Colonic mucosa (tissue), 4 donors: ENCODE data around the gene SALL1. TPM values are rescaled to one million over a fixed set of nuclear protein-coding genes. Genes with fewer than 3 reads are reported as not detected.

Experiments
- DNase-seq: peaks from one replicate; pipeline ENCODE4 v3.0.0-alpha.2; 2020
- H3K27ac ChIP-seq: fragments of 200-600 bp; one replicate; pipeline ENCODE4 v1.8.0; 2021
- H3K27me3 ChIP-seq: fragments of 200-600 bp; one replicate; pipeline ENCODE4 v1.8.0; 2021
- H3K36me3 ChIP-seq: fragments of 200-600 bp; one replicate; pipeline ENCODE4 v1.8.0; 2021
- H3K4me1 ChIP-seq: fragments of 200-600 bp; one replicate; pipeline ENCODE4 v1.8.0; 2021; ENCODE audit warnings: mild to moderate bottlenecking
- H3K4me3 ChIP-seq: fragments of 200-600 bp; one replicate; pipeline ENCODE4 v1.8.0; 2021
- H3K9ac ChIP-seq, 2 donors: one replicate each; pipeline ENCODE4 v1.7.0; 2013; ENCODE audit warnings: control low read depth in 2 of 2, low read depth in 2 of 2, low read length in 2 of 2
- H3K9me3 ChIP-seq: fragments of 200-600 bp; one replicate; pipeline ENCODE4 v1.8.0; 2021
- intact Hi-C: fragments of 100-400 bp; cut with DNase I; formaldehyde crosslinking; loops from one replicate; pipeline ENCODE4 v1.14.1; 2022
- total RNA-seq, 2 donors: library from RNA; stranded (reverse); fragmentation: NEBNext Ultra II Directional in 1 of 2; extraction: Animal tissue kit (Norgen Biotek cat#: 25700) in 1 of 2; gene quantifications; one replicate each; pipeline ENCODE4 v1.2.1, GENCODE V29; 2021
- TF ChIP-seq, protein P1 (sequence below): fragments of 200-600 bp; IDR thresholded peaks from one replicate; pipeline ENCODE4 v1.8.0; 2022; ENCODE audit warnings: antibody characterized with exemption, mild to moderate bottlenecking
- donor health status: healthy.
- donor health status: DM: no; HTN: no; CAD: no.
- donor health status: DM: no; HTN: no; CAD: no.

SALL1 gene
- total RNA-seq, 2 donors from 2014 or later = 1.7 to 4.1 TPM

DNA sequence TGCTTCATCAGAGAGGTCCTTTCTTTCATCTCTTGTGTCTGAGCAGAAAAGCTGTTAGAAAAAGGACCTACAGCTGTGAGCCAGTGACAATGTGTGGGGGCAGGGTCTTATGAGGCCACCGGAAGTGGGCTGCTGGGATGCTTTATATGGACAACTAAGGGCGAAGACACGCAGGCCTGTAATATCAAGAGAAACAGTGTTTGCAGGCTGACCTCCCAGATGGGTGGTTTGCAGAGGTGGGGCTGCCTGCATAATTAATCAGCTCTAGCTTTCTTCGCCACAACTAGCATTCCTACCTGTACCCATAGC is 30.4 kb upstream of the SALL1 start:
- Histone ChIP-seq H3K36me3 (no peaks in the 10 kb centered on the region), H3K9ac (no peak overlapping the region), H3K9me3 (no peaks in the 10 kb centered on the region), H3K27ac (no peak overlapping the region), H3K27me3 (no peaks in the 10 kb centered on the region), H3K4me1 (no peaks in the 10 kb centered on the region), H3K4me3 (no peak overlapping the region)
- TF ChIP-seq, protein P1, sequence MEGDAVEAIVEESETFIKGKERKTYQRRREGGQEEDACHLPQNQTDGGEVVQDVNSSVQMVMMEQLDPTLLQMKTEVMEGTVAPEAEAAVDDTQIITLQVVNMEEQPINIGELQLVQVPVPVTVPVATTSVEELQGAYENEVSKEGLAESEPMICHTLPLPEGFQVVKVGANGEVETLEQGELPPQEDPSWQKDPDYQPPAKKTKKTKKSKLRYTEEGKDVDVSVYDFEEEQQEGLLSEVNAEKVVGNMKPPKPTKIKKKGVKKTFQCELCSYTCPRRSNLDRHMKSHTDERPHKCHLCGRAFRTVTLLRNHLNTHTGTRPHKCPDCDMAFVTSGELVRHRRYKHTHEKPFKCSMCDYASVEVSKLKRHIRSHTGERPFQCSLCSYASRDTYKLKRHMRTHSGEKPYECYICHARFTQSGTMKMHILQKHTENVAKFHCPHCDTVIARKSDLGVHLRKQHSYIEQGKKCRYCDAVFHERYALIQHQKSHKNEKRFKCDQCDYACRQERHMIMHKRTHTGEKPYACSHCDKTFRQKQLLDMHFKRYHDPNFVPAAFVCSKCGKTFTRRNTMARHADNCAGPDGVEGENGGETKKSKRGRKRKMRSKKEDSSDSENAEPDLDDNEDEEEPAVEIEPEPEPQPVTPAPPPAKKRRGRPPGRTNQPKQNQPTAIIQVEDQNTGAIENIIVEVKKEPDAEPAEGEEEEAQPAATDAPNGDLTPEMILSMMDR = no peak
- DNase-seq = no peak
- intact Hi-C loops = no loop called here

DNA sequence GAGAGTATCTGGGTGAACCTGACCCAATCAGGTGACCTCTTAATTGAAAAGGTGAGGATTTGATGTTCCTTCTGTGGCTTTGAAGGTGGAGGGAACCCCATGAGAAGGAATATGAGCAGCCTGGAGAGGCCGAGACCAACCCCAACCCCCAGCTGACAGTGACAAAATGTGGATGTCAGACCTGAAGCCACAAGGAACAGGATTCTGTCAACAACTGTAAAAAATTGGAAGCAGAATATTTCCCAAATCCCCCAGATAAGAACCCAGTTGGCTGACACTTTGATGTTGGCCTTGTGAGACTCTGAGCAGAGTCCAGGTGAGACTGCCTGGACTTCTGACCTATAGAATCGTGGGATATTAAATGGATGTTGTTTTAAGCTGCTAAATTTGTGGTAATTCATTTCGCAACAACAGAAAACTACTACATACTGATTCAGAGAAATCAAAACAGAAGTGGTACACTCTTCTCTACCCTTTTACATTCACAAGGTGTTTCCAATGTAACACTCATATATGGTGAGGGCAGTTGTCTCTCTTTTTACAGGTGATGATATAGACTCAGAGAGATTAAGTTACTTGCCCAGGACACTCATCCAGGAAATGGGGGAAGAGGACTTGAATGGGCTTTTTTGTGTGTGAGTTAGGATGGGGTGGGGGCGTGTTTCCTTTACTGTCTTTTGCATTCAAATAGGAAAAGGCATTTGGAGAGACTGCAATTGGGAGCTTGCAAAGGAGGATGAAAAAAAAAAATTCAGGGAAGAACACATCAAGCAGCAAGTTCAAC is 29.8 kb upstream of the SALL1 start:
- TF ChIP-seq, protein P1 = no peak
- no peaks in the 10 kb centered on the region for H3K9me3 ChIP-seq
- H3K9ac ChIP-seq = no peak overlapping the region

DNA sequence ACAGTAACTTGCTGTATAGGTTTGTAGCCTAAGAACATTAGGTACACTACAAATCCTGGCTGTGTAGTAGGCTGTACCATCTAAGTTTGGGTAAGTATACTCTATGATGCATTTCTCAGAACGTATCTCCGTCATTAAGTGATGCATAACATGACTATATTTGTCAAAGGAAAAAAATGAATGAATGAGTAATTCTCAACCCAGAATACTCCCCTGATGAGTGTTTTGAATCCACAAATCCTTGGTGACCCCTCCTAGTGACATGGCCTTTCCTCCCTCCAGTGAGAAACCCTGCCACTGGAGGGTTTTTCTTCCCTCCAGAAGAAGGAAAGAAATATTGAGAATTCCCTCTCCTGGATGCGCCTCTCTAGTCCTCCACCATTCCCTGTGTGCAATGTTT is 24.0 kb upstream of the SALL1 start:
- intact Hi-C loops = no loop called here
- Histone ChIP-seq H3K9me3 (no peaks in the 10 kb centered on the region), H3K27me3 (no peaks in the 10 kb centered on the region), H3K36me3 (no peaks in the 10 kb centered on the region), H3K4me1 (no peaks in the 10 kb centered on the region), H3K4me3 (no peak overlapping the region), H3K27ac (no peak overlapping the region), H3K9ac (no peak overlapping the region)
- DNase-seq = no peak
- TF ChIP-seq, protein P1 = no peak

More for the DNA sequence above, 29.8 kb upstream of the SALL1 start:
- DNase-seq = no peak
- intact Hi-C loops = no loop called here
- Histone ChIP-seq H3K27ac (no peak overlapping the region), H3K4me1 (no peaks in the 10 kb centered on the region), H3K4me3 (no peak overlapping the region), H3K36me3 (no peaks in the 10 kb centered on the region), H3K27me3 (no peaks in the 10 kb centered on the region)

DNA sequence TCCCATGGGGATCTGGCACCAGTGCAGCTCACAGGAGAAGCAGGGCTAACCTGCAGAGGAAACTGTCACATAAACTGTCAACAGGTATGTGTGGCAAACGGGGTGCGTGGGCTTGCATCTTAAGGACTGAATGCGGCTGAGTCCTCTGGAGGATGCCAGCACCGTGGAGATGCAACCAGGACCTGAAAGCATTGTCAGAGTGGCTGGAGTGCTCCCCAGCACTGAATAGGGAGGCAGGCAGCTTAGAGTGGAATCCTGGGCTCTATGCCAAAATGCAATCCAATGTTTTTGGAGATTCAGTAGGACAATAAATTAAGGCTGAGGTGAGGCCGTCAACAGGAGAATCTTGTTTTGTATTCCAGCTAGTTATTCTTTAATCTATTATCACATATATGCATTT is 21.3 kb upstream of the SALL1 start:
- Histone ChIP-seq H3K9me3 (no peaks in the 10 kb centered on the region), H3K27ac (no peak overlapping the region), H3K36me3 (no peaks in the 10 kb centered on the region), H3K4me3 (no peak overlapping the region), H3K9ac (no peak overlapping the region), H3K4me1 (no peaks in the 10 kb centered on the region), H3K27me3 (no peaks in the 10 kb centered on the region)
- no peak for DNase-seq
- intact Hi-C loops = no loop called here
- TF ChIP-seq, protein P1 = no peak

DNA sequence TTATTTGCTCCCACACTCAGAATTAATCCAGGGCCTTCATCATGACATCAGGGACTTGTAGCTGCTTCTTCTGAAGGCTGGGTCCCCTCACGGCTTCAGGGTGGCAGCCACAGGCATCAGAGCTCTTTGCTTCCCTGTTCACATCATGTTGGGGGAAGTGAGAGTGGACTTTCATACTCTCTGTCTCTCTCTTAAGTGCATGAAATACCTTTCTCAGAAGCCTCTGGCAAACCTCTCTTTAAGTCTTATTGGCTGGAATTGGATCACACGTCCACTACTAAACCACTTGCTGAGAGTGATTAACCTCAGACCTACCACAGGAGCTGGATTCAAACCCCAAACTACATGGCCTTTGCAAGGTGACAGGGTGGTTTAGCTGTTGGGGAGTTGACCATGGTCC is 17.7 kb upstream of the SALL1 start:
- Histone ChIP-seq H3K4me3 (no peak overlapping the region), H3K27ac (no peak overlapping the region), H3K9ac (no peak overlapping the region), H3K9me3 (no peaks in the 10 kb centered on the region), H3K27me3 (no peaks in the 10 kb centered on the region), H3K4me1 (no peaks in the 10 kb centered on the region), H3K36me3 (no peaks in the 10 kb centered on the region)
- no peak for DNase-seq
- TF ChIP-seq, protein P1 = no peak
- intact Hi-C loops = no loop called here
